ENCODE results near the gene LUM.
"Not testable (repeated sequence)": the region's sequence is repeated elsewhere in the genome, so short reads cannot be mapped to it uniquely, and the experiment has no call there.

The LUM gene

GRCh38 chr12:91109581-91110310 is 1.5 kb downstream of the LUM start:
- in situ Hi-C loops (cut with MboI; ENCODE audit: low sequenced_read_pairs), result no loop called here

GRCh38 chr12:91109148-91109564 is 2.1 kb downstream of the LUM start:
- in situ Hi-C loops (cut with MboI; ENCODE audit: low sequenced_read_pairs), result no loop called here

DNA sequence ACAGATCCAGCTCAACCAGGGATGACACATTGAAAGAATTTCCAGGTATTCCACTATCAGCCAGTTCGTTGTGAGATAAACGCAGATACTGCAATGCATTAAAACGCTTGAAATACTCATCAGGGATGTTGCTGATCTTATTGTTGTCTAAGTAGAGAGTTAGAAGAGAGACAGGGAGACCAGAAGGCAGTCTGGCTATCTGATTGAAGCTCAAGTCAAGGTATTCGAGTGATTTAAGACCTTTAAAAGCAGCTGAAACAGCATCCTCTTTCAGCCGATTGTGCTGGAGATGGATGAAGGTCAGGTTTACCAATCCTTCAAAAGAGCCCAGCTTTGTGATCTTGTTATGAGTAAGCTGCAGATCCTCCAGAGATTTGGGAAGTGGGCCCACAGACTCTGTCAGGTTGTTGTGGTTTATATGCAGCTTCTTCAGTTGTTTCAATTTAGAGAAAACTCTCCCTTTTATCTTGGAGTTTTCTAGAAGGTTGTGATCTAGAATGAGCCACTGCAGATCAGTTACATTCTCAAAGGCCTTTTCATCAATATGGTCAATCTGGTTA is 3.0 kb downstream of the LUM start:
- in situ Hi-C loops (cut with MboI; ENCODE audit: low sequenced_read_pairs), result no loop called here

- in situ Hi-C loops (cut with MboI; ENCODE audit: low sequenced_read_pairs), result no loop called here
Measured at GRCh38 chr12:91106283-91106682, 5.0 kb downstream of the LUM start.

DNA sequence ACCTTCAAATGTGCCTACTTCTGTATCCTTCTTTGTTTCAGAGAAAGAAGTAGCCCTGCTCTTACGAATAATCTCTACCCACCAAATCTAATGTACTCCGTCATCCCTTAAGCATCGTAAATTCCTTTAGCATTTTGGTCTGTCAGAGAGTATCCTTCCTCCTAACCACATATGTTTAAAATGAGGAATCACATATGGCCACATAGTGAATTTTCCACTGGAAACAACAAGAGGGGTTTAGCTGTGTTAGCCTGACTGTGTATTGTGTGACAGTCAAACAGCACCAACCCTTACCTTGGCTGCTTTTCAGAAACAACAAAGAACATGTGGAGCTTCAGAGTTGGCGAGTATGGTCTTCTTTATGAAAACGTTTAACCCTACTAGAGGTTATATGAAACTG is 5.5 kb downstream of the LUM start:
- in situ Hi-C loops (cut with MboI; ENCODE audit: low sequenced_read_pairs), result no loop called here

DNA sequence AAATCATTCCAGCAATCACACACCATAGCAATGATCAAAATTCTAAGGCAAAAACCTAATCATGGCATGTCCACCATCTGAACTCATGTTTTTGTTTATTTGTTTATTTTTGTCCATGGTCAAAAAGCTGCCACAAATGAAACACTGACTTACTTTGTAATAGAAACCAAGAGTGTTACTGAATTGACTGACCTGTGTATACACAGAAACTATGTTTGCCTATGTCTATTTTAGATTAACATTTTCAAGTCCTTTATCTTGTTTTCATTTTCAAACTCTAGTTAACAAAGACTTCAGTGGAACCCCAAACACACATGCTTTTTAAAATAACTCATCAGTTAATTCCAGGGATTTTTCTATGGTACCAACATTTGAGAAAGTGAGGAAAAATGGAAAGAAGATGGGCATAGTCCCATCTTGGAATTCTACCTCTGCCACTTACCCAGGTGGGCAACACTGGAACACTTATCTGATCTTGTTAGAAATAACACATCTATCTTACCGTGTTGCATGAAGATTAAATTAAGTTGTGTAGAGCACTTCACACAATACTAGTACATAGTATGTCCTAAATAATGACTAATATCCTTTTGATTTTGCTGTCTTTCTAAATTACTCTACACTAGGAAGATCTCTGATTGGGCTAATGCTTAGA is 6.4 kb downstream of the LUM start:
- in situ Hi-C loops (cut with MboI; ENCODE audit: low sequenced_read_pairs), result no loop called here

DNA sequence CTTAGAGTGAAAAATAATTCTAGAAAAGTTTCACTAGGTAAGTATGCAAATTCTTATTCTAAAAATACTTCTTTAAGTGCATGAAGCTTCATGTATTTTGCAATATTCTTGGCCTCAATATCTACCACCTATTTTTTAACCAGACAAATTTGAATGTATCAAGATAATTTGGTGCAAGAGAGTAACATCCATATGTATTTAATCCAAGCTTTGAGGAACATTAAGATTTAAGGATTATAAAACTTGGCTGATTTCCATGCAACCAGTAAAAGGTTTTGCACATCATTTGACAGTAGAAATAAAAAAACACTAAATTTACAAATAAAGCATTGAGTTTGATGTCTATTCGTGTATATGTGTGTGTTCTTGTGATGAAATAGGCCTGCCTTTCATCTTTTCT is 7.7 kb downstream of the LUM start:
- in situ Hi-C loops (cut with MboI; ENCODE audit: low sequenced_read_pairs), result no loop called here

DNA sequence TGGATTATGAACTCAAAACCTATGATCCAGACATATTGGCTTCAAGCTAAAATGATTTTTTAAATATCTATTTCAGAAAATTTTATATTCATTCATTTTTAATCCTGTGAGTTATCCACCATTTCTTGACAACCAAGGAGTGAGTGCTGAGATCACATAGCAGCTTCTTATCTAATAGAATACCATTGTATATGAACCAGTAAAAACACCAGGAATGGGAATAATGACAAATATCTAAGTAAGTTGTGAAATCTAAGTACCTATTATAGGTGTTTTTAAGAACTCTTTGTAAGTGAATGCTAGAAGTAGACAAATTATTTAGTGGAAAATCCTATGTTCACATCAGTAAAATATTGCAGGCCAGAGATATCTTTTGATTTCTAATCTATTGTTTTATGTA is 8.2 kb downstream of the LUM start:
- in situ Hi-C loops (cut with MboI; ENCODE audit: low sequenced_read_pairs), result no loop called here

- in situ Hi-C loops (cut with MboI; ENCODE audit: low sequenced_read_pairs), result no loop called here
Measured at GRCh38 chr12:91100906-91101305, 10.4 kb downstream of the LUM start.

DNA sequence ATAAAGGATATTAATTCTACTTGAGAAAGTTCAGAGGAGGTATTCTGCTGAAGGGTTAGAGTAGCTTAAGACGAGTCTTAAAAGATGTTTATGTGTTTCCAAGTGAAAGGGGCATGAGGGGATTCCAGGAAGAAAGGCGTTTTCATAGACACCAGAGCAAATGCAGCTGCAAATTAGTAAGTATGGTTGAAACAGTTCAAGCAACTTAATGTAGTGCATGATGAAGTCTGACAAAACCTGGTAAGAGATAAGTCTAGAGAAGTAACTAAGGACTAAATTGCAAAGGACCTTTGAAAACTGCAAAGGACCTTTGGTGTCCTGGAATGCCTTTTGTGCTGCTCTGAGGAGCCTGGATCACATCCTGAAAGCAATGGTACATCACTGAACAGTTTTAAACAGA is 11.5 kb downstream of the LUM start:
- in situ Hi-C loops (cut with MboI; ENCODE audit: low sequenced_read_pairs), result no loop called here

DNA sequence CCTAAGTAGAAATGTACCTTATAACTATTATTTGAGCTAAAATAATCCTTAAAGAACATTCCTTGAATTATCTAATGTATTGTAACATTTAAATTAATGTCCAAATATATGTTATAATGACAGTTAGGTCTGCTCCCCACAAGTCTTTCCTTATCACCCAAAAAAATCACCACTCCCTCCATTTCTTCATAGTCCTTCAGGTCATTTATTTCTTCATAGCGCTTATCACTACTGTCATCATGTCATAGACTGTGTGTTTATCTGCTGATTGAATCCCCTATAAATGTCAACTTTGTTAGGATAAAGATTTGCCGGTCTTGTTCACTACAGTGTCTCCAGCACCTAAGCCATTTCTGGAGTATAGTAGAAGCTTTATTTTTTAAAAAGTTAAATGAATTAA is 12.0 kb downstream of the LUM start:
- in situ Hi-C loops (cut with MboI; ENCODE audit: low sequenced_read_pairs), result no loop called here

DNA sequence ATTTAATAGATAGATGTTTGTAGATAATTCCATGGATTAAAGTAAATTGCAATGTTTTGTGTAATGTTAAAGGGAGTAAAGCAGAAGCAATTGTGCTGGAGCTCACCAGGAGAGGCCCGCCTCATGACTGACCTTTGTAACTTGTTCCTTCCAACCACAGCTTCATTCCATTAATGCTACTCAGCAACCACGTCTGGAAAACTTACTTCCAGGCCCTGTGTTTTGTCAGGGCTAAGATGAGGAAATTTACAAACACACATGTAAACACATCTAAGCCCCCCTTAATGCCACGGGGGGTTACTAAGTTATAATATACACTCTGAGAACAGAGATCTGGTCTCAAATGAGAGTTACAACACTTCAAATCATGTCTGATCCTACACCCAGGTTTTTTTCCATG is 12.4 kb downstream of the LUM start:
- in situ Hi-C loops (cut with MboI; ENCODE audit: low sequenced_read_pairs), result no loop called here

DNA sequence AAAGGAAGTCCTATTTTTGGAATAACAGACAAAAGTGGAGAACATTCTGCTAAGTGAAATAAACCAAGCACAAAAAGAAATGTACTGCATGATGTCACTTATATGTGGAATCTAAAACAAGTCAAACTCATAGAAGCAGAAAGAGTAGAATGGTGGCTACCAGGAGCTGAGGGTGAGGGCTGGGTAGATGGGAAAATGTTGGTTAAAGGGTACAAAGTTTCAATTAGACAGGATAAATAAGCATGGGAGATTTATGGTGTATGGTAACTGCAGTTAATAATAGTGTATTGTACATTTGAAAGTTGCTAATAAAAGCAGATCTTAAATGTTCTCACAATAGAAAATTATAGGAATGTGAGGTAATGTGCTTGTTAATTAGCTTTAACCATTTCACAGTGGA is 12.8 kb downstream of the LUM start:
- in situ Hi-C loops (cut with MboI; ENCODE audit: low sequenced_read_pairs), result no loop called here

DNA sequence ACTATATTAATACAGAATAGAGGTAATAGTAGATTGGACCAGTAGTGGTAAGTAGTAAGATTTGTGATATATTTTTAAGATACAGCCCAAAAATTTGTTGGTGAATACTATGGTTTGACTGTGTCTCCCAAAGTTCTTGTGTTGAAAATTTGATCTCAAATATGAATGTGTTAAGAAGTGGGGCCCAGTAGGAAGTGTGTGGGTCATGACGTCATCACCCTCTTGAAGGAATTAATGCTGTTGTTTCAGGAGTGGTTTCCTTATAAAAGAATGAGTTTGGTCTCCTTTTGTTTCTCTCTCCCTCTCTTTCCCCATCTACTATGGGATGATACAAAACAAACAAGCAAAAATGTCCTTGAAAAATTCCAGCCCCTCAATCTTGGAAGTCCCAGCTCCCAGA is 16.3 kb downstream of the LUM start:
- in situ Hi-C loops (cut with MboI; ENCODE audit: low sequenced_read_pairs), result no loop called here

- in situ Hi-C loops (cut with MboI; ENCODE audit: low sequenced_read_pairs), result no loop called here
Measured at GRCh38 chr12:91094032-91094662, 17.1 kb downstream of the LUM start.

DNA sequence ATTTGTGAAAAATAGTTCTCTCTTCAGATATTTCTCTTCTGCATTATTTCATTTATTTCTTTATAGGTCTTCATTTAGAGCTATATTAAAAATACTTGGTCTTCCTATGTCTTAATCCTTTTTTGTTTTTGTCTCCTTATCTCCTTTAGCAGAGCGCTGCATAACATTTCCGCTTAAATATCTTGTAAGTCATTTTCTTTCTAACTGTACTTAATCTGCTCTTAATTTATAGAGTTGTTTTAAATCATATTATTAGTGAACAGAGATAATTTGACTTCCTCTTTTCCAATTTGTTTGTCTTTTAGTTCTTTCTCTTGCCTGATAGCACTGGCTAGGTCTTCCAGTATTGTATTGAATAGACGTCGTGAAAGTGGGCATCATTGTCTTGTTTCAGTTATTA is 18.0 kb downstream of the LUM start:
- in situ Hi-C loops (cut with MboI; ENCODE audit: low sequenced_read_pairs), result no loop called here

DNA sequence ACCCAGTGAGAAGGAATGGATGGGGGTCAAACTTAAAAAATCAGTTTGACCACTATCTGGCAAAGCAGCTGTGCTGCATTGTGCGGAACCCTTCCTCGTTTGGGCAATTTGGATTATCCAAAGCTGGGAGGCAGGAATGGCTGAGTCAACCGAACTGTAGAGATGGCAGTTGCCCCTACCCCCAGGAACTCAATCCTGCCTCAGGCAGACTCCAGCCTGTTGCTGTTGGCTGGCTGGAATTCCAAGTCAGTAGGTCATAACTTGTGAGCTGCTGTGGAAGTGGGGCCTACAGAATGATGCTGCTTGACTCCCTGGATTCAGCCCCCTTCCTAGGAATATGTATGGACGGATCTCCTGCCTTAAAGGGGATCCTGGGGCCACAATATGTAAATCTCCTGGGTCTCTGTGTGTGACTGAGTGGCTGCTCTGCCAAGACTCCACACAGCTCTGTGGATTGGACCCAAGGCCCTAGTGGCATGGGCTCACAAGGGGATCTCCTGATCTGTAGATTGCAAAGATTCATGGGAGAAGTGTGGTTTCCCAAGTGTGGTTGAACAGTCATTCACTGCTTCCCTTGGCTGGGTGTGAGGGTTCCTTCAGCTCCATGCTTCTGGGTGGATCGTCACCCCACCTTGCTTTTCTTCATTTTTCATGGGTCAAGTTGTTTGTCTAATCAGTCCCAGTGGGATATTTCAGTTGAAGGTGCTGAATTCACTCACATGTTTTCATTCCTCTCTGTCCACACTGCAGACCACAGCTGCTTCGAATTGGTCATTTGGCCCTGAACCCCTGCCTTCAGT is 19.2 kb downstream of the LUM start:
- in situ Hi-C loops (cut with MboI; ENCODE audit: low sequenced_read_pairs), result no loop called here

DNA sequence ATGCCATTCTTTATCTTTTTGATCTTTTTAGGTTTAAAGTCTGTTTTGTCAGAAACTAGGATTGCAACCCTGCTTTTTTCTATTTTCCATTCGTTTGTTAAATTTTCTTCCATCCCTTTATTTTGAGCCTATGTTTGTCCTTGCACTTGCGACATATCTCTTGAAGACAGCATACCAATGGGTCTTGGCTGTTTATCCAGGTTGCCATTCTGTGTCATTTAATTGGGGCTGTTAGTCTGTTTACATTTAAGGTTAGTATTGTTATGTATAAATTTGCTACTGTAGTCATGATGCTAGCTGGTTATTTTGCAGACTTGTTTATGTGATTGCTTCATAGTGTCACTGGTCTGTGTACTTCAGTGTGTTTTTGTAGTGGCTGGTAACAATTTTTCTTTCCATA is 21.3 kb downstream of the LUM start:
- in situ Hi-C loops (cut with MboI; ENCODE audit: low sequenced_read_pairs), result not testable (repeated sequence)

- in situ Hi-C loops (cut with MboI; ENCODE audit: low sequenced_read_pairs), result no loop called here
Measured at GRCh38 chr12:91080041-91080440, 31.3 kb downstream of the LUM start.

- in situ Hi-C loops (cut with MboI; ENCODE audit: low sequenced_read_pairs), result no loop called here
Measured at GRCh38 chr12:91078501-91078900, 32.8 kb downstream of the LUM start.

- in situ Hi-C loops (cut with MboI; ENCODE audit: low sequenced_read_pairs), result no loop called here
Measured at GRCh38 chr12:91077228-91077954, 33.9 kb downstream of the LUM start.
